DND-41 (cell line): ENCODE data around the gene AUH.

Experiments
- EZH2 ChIP-seq: IDR thresholded peaks from 3 replicates; pipeline ENCODE4 v1.6.1; 2012; ENCODE audit warnings: borderline replicate concordance, low read depth, mild to moderate bottlenecking, moderate library complexity, low read length, inconsistent platforms; ENCODE audit not compliant: severe bottlenecking
- TF ChIP-seq, protein P1 (sequence below): IDR thresholded peaks from 2 replicates; pipeline ENCODE4 v1.5.1; 2012; ENCODE audit warnings: borderline replicate concordance, low read length, moderate library complexity, mild to moderate bottlenecking; ENCODE audit not compliant: poor library complexity, severe bottlenecking; ENCODE audit errors: extremely low read depth

DNA sequence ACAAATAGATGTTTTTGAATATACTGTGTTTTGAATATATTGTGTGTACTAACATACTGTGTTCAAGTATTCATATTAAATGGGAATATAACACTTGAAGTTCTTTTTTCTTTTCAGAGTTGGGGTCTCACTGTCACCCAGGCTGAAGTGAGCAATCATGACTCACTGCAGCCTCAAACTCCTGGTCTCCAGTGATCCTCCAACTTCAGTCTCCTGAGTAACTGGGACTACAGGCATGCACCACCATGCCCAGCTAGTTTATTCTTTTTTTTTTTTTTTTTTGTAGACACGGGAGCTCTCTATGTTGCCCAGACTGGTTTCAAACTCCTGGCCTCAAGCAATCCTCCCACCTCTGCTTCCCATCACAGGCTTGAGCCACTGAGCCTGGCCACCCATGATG is 23.2 kb upstream of the AUH start:
- TF ChIP-seq, protein P1, sequence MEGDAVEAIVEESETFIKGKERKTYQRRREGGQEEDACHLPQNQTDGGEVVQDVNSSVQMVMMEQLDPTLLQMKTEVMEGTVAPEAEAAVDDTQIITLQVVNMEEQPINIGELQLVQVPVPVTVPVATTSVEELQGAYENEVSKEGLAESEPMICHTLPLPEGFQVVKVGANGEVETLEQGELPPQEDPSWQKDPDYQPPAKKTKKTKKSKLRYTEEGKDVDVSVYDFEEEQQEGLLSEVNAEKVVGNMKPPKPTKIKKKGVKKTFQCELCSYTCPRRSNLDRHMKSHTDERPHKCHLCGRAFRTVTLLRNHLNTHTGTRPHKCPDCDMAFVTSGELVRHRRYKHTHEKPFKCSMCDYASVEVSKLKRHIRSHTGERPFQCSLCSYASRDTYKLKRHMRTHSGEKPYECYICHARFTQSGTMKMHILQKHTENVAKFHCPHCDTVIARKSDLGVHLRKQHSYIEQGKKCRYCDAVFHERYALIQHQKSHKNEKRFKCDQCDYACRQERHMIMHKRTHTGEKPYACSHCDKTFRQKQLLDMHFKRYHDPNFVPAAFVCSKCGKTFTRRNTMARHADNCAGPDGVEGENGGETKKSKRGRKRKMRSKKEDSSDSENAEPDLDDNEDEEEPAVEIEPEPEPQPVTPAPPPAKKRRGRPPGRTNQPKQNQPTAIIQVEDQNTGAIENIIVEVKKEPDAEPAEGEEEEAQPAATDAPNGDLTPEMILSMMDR: no peak
- TF ChIP-seq EZH2: no peak
